GM23338 (cell line): ENCODE data around the gene GPBP1L1. TPM values are rescaled to one million over a fixed set of nuclear protein-coding genes. Genes with fewer than 3 reads are reported as not detected.

Source experiments
- ATAC-seq: fragments of 200-7000 bp; cut with Tn5 transposase; 3 replicates; pipeline ENCODE4 v1.9.1; 2020
- DNase-seq: peaks from one replicate; pipeline ENCODE4 v3.0.0-alpha.2; 2015; ENCODE audit warnings: low spot score
- H2AFZ ChIP-seq: fragments of 200-600 bp; sonication (generic); 2 replicates; pipeline ENCODE4 v1.8.0; 2016; ENCODE audit warnings: antibody characterized with exemption, mild to moderate bottlenecking, moderate library complexity
- H3F3A ChIP-seq: fragments of 200-600 bp; sonication (generic); replicated peaks from 2 replicates; pipeline ENCODE4 v1.8.0; 2017; ENCODE audit warnings: antibody characterized with exemption, mixed run types, low read depth
- H3K27ac ChIP-seq: fragments of 200-600 bp; sonication (generic); 2 replicates; pipeline ENCODE4 v1.6.1; 2016; ENCODE audit warnings: low read depth
- H3K27me3 ChIP-seq: fragments of 200-600 bp; sonication (generic); 2 replicates; pipeline ENCODE4 v1.8.0; 2016; ENCODE audit warnings: mild to moderate bottlenecking, mixed run types, moderate library complexity; ENCODE audit not compliant: insufficient read depth
- H3K36me3 ChIP-seq: fragments of 200-600 bp; sonication (generic); 2 replicates; pipeline ENCODE4 v1.8.0; 2016; ENCODE audit warnings: mild to moderate bottlenecking; ENCODE audit not compliant: insufficient read depth
- H3K4me1 ChIP-seq: fragments of 200-600 bp; sonication (generic); 2 replicates; pipeline ENCODE4 v1.8.0; 2016; ENCODE audit warnings: mild to moderate bottlenecking, moderate library complexity; ENCODE audit not compliant: insufficient read depth
- H3K4me2 ChIP-seq: fragments of 200-600 bp; sonication (generic); 2 replicates; pipeline ENCODE4 v1.7.1; 2017; ENCODE audit warnings: mixed run types
- H3K4me3 ChIP-seq: fragments of 200-600 bp; sonication (generic); 2 replicates; pipeline ENCODE4 v1.6.1; 2016; ENCODE audit warnings: mixed run types
- H3K79me2 ChIP-seq: fragments of 200-600 bp; sonication (generic); replicated peaks from 2 replicates; pipeline ENCODE4 v1.8.0; 2017; ENCODE audit warnings: mild to moderate bottlenecking; ENCODE audit not compliant: insufficient read depth
- H3K9me2 ChIP-seq: fragments of 200-600 bp; sonication (generic); 2 replicates; pipeline ENCODE4 v1.8.0; 2017; ENCODE audit not compliant: insufficient read depth
- H4K20me1 ChIP-seq: fragments of 200-600 bp; sonication (generic); replicated peaks from 2 replicates; pipeline ENCODE4 v1.8.0; 2017; ENCODE audit warnings: mild to moderate bottlenecking; ENCODE audit not compliant: insufficient read depth
- H3K27ac Mint-ChIP-seq: 2 replicates; pipeline ENCODE4 v1.8.0; 2020; ENCODE audit warnings: inconsistent platforms, mild to moderate bottlenecking, moderate library complexity, mixed read lengths
- H3K27me3 Mint-ChIP-seq: 3 replicates; pipeline ENCODE4 v1.8.0; 2022; ENCODE audit warnings: low read depth, mild to moderate bottlenecking, moderate library complexity, mixed read lengths, inconsistent platforms; ENCODE audit not compliant: insufficient read depth, poor library complexity
- H3K36me3 Mint-ChIP-seq: 3 replicates; pipeline ENCODE4 v1.8.0; 2021; ENCODE audit warnings: low read depth, mild to moderate bottlenecking, inconsistent platforms, moderate library complexity, mixed read lengths
- H3K4me1 Mint-ChIP-seq: 3 replicates; pipeline ENCODE4 v1.8.0; 2020; ENCODE audit warnings: mild to moderate bottlenecking, inconsistent platforms, mixed read lengths
- H3K4me3 Mint-ChIP-seq: 3 replicates; pipeline ENCODE4 v1.8.0; 2021; ENCODE audit warnings: moderate library complexity, mild to moderate bottlenecking, inconsistent platforms, mixed read lengths
- H3K9me3 Mint-ChIP-seq: 3 replicates; pipeline ENCODE4 v1.8.0; 2020; ENCODE audit warnings: moderate library complexity, mild to moderate bottlenecking, inconsistent platforms, mixed read lengths
- CREB1 ChIP-seq: fragments of 250-450 bp; sonication (Bioruptor Pico); IDR thresholded peaks from 2 replicates; pipeline ENCODE4 v1.5.0; 2020; ENCODE audit warnings: low read depth, mild to moderate bottlenecking, moderate library complexity
- CTCF ChIP-seq, 2 experiments: fragments of 200-600 bp in 1 of 2; sonication (generic) in 1 of 2; conservative IDR thresholded peaks; 2 replicates each; pipeline versions ENCODE4 v1.5.1 to v1.6.1; 2016 to 2017; ENCODE audit warnings: antibody characterized with exemption in 2 of 2, low read depth in 2 of 2, mild to moderate bottlenecking in 2 of 2, moderate library complexity in 1 of 2
- ETS1 ChIP-seq: IDR thresholded peaks from 2 replicates; pipeline ENCODE4 v1.6.1; 2016; ENCODE audit warnings: antibody characterized with exemption
- JUNB ChIP-seq: IDR thresholded peaks from one replicate; pipeline ENCODE4 v1.6.1; 2016; ENCODE audit warnings: antibody characterized with exemption; ENCODE audit not compliant: unreplicated experiment
- NANOG ChIP-seq: IDR thresholded peaks from 2 replicates; pipeline ENCODE4 v1.6.1; 2016; ENCODE audit warnings: antibody characterized with exemption, borderline replicate concordance
- POLR2AphosphoS5 ChIP-seq: IDR thresholded peaks from 2 replicates; pipeline ENCODE4 v1.6.1; 2016; ENCODE audit warnings: antibody characterized with exemption, low read depth
- STAT1 ChIP-seq: IDR thresholded peaks from one replicate; pipeline ENCODE4 v1.6.1; 2016; ENCODE audit warnings: antibody characterized with exemption; ENCODE audit not compliant: unreplicated experiment
- ZNF114 ChIP-seq: fragments of 250-450 bp; sonication (Bioruptor Pico); IDR thresholded peaks from 2 replicates; pipeline ENCODE4 v1.5.0; 2020; ENCODE audit warnings: mild to moderate bottlenecking, moderate library complexity
- ZNF331 ChIP-seq: fragments of 250-450 bp; sonication (Bioruptor Pico); IDR thresholded peaks from 2 replicates; pipeline ENCODE4 v1.5.0; 2020; ENCODE audit warnings: low read depth, mild to moderate bottlenecking, moderate library complexity
- polyA plus RNA-seq: library from polyadenylated mRNA; unstranded; fragments of >200 nt; fragmentation: Nextera tagmentation; extraction: Ambion mirVana; gene quantifications from 2 replicates; pipeline ENCODE4 v1.2.1, GENCODE V29; 2016
- total RNA-seq: library from RNA; depleted of rRNA; stranded (reverse); fragments of >200 nt; shearing (Covaris generic); gene quantifications from 2 replicates; pipeline ENCODE4 v1.2.3, GENCODE V29; 2014
- TF ChIP-seq, protein P1 (sequence below): fragments of 250-450 bp; sonication (Bioruptor Pico); IDR thresholded peaks from 2 replicates; pipeline ENCODE4 v1.5.0; 2020; ENCODE audit warnings: mild to moderate bottlenecking, moderate library complexity

Gene GPBP1L1
- total and polyA plus RNA-seq, 2 experiments from 2014 or later, result 61.7 to 117 TPM

- H3K36me3 Mint-ChIP-seq, result peaks cover 23% of the 10 kb centered on the region; the same call in 2 of the 3 replicates
- H3K4me1 ChIP-seq, result no peaks in the 10 kb centered on the region
- no peak overlapping the region for H2AFZ ChIP-seq
- H3K4me2 ChIP-seq, result no peak overlapping the region
- no peaks in the 10 kb centered on the region for H3K27me3 ChIP-seq
- TF ChIP-seq ZNF114 (CRISPR knock-in tag) (no peak), CTCF (conservative IDR thresholded peaks at IDR 0.05; ENCODE audit: low read depth in 2 of 2) (no peak), NANOG (no peak), JUNB (no peak), STAT1 (no peak), POLR2AphosphoS5 (no peak), ZNF331 (CRISPR knock-in tag) (no peak), CREB1 (no peak), ETS1 (no peak)
- TF ChIP-seq, protein P1, sequence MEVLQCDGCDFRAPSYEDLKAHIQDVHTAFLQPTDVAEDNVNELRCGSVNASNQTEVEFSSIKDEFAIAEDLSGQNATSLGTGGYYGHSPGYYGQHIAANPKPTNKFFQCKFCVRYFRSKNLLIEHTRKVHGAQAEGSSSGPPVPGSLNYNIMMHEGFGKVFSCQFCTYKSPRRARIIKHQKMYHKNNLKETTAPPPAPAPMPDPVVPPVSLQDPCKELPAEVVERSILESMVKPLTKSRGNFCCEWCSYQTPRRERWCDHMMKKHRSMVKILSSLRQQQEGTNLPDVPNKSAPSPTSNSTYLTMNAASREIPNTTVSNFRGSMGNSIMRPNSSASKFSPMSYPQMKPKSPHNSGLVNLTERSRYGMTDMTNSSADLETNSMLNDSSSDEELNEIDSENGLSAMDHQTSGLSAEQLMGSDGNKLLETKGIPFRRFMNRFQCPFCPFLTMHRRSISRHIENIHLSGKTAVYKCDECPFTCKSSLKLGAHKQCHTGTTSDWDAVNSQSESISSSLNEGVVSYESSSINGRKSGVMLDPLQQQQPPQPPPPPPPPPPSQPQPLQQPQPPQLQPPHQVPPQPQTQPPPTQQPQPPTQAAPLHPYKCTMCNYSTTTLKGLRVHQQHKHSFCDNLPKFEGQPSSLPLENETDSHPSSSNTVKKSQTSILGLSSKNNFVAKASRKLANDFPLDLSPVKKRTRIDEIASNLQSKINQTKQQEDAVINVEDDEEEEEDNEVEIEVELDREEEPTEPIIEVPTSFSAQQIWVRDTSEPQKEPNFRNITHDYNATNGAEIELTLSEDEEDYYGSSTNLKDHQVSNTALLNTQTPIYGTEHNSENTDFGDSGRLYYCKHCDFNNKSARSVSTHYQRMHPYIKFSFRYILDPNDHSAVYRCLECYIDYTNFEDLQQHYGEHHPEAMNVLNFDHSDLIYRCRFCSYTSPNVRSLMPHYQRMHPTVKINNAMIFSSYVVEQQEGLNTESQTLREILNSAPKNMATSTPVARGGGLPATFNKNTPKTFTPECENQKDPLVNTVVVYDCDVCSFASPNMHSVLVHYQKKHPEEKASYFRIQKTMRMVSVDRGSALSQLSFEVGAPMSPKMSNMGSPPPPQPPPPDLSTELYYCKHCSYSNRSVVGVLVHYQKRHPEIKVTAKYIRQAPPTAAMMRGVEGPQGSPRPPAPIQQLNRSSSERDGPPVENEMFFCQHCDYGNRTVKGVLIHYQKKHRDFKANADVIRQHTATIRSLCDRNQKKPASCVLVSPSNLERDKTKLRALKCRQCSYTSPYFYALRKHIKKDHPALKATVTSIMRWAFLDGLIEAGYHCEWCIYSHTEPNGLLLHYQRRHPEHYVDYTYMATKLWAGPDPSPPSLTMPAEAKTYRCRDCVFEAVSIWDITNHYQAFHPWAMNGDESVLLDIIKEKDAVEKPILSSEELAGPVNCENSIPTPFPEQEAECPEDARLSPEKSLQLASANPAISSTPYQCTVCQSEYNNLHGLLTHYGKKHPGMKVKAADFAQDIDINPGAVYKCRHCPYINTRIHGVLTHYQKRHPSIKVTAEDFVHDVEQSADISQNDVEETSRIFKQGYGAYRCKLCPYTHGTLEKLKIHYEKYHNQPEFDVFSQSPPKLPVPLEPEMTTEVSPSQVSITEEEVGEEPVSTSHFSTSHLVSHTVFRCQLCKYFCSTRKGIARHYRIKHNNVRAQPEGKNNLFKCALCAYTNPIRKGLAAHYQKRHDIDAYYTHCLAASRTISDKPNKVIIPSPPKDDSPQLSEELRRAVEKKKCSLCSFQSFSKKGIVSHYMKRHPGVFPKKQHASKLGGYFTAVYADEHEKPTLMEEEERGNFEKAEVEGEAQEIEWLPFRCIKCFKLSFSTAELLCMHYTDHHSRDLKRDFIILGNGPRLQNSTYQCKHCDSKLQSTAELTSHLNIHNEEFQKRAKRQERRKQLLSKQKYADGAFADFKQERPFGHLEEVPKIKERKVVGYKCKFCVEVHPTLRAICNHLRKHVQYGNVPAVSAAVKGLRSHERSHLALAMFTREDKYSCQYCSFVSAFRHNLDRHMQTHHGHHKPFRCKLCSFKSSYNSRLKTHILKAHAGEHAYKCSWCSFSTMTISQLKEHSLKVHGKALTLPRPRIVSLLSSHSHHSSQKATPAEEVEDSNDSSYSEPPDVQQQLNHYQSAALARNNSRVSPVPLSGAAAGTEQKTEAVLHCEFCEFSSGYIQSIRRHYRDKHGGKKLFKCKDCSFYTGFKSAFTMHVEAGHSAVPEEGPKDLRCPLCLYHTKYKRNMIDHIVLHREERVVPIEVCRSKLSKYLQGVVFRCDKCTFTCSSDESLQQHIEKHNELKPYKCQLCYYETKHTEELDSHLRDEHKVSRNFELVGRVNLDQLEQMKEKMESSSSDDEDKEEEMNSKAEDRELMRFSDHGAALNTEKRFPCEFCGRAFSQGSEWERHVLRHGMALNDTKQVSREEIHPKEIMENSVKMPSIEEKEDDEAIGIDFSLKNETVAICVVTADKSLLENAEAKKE (CRISPR knock-in tag), result no peak
- no peaks in the 10 kb centered on the region for H3K9me2 ChIP-seq
- H3K27ac ChIP-seq, result no peak overlapping the region
- peaks cover 100% of the 10 kb centered on the region for H3K79me2 ChIP-seq
- H3K4me3 ChIP-seq, result no peak overlapping the region
- peaks cover 11% of the 10 kb centered on the region for H3K4me1 Mint-ChIP-seq
- peaks cover 2% of the 10 kb centered on the region for H3K27me3 Mint-ChIP-seq
- no peak overlapping the region for H3K4me3 Mint-ChIP-seq
- H3F3A ChIP-seq, result no peaks in the 10 kb centered on the region
- no peak for ATAC-seq
- peaks cover 82% of the 10 kb centered on the region for H4K20me1 ChIP-seq
- no peak for DNase-seq
- H3K36me3 ChIP-seq, result no peaks in the 10 kb centered on the region
- H3K27ac Mint-ChIP-seq, result no peak overlapping the region
- peaks cover 2% of the 10 kb centered on the region; the same call in 1 of the 3 replicates for H3K9me3 Mint-ChIP-seq
Measured at GRCh38 chr1:45669859-45670655, 16.3 kb downstream of the GPBP1L1 start.
